ENCODE measurements around the gene TOB1.

Gene TOB1, protein sequence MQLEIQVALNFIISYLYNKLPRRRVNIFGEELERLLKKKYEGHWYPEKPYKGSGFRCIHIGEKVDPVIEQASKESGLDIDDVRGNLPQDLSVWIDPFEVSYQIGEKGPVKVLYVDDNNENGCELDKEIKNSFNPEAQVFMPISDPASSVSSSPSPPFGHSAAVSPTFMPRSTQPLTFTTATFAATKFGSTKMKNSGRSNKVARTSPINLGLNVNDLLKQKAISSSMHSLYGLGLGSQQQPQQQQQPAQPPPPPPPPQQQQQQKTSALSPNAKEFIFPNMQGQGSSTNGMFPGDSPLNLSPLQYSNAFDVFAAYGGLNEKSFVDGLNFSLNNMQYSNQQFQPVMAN

DNA sequence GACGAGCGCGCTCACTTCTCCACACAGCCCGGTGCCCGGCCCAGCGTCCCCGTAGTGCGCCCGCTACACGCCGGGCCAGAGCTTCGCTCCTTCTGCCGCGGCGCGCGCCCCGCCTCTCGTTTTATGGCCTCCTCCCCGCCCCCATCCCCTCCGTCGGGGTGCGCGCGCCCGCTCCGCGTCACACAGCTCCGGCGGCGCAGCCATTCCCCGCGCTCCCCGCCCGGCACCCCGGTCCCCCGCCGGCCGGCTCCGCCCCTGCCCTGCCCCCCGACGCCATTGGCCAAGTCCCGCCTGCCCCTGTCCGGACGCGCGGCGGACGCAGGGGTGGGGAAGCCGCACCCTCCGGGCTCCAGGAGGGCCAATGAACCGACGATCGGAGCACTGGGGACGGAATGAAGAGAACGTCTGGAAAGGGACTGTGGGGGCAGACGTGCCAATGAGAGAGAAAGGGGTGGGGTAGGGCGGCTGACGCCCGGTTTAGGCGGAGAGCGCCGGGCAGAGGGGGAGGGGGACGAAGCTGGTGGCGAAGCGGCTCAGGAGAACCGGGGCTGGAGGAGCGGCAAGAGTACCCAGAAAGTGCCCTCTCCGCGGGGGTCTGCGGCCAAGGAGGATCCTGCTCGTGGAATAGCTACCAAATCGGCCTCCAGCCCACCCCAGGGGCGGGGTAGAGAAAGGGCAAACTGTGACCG, at the start of gene TOB1:
TSS of gene TOB1 (minus strand) at position 94 of the 689 bp plus-strand sequence. CDS start 2,337 bp downstream, outside the sequence.
- H3K27me3 ChIP-seq (replicated peaks; ENCODE audit: control insufficient read depth, insufficient read depth, low read length): no peaks in the 10 kb centered on the region
- DNase-seq (ENCODE audit: extremely low read depth, insufficient read length): peak; percentile 99
- H3K36me3 ChIP-seq (ENCODE audit: control insufficient read depth, insufficient read depth, low read length): peaks cover 5% of the 10 kb centered on the region; the same call in 1 of the 2 replicates
- peak within 1 kb of the TSS; percentile 92 for H3K4me3 ChIP-seq (replicated peaks; ENCODE audit: low read depth, low read length)
- TF ChIP-seq, protein P1, sequence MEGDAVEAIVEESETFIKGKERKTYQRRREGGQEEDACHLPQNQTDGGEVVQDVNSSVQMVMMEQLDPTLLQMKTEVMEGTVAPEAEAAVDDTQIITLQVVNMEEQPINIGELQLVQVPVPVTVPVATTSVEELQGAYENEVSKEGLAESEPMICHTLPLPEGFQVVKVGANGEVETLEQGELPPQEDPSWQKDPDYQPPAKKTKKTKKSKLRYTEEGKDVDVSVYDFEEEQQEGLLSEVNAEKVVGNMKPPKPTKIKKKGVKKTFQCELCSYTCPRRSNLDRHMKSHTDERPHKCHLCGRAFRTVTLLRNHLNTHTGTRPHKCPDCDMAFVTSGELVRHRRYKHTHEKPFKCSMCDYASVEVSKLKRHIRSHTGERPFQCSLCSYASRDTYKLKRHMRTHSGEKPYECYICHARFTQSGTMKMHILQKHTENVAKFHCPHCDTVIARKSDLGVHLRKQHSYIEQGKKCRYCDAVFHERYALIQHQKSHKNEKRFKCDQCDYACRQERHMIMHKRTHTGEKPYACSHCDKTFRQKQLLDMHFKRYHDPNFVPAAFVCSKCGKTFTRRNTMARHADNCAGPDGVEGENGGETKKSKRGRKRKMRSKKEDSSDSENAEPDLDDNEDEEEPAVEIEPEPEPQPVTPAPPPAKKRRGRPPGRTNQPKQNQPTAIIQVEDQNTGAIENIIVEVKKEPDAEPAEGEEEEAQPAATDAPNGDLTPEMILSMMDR (IDR thresholded peaks at IDR 0.05; ENCODE audit: insufficient read depth, low read length, poor library complexity, severe bottlenecking): no peak

DNA sequence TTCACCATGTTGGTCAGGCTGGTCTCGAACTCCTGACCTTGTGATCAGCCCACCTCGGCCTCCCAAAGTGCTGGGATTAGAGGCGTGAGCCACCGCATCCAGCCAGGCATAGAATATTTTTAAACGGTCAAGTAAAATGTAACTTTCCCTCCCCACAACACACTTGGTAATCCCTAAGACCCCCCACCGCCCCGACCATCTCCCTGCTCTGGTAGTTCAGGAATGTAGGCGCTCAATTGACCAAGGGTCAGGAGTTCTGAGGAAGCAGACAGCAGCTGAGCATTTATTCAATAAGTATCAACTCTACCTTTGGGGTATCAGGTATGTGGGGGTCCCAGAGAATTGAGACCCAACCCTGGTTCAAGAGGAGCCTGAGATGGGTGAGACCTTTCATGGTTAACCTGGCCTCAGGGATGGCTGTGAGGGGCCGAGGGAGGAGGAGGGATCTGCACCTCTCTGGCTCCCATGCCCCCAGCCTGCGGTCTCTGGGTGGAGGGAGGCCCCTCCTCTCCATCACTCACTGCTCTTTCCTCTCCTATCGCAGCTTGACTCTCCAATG, 48.4 kb upstream of the TOB1 start:
- TF ChIP-seq, protein P1 (IDR thresholded peaks at IDR 0.05; ENCODE audit: insufficient read depth, low read length, poor library complexity, severe bottlenecking): no peak
- H3K36me3 ChIP-seq (ENCODE audit: control insufficient read depth, insufficient read depth, low read length): no peaks in the 10 kb centered on the region
- no peaks in the 10 kb centered on the region for H3K27me3 ChIP-seq (replicated peaks; ENCODE audit: control insufficient read depth, insufficient read depth, low read length)
- no peak overlapping the region for H3K4me3 ChIP-seq (replicated peaks; ENCODE audit: low read depth, low read length)
- no peak for DNase-seq (ENCODE audit: extremely low read depth, insufficient read length)

DNA sequence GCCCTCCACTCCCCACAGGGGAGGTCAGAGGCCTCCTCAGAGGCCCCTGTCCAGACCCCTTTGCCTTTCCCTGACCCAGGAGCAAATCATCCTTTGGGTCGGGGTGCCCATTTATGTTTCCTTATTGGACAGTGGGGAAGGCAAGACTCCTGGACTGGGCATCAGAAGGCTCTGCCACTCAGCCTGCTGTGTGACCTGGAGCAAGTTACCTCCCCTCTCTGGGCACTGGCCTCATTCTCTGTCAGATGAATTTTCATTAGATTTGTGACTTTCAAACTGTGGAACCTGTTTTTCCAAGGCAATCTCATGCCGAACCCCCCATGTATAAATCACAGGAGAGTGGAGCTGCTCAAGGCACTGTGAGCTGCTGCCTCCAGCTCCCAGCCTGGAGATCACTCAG, 47.0 kb upstream of the TOB1 start:
- no peak for DNase-seq (ENCODE audit: extremely low read depth, insufficient read length)
- no peaks in the 10 kb centered on the region for H3K27me3 ChIP-seq (replicated peaks; ENCODE audit: control insufficient read depth, insufficient read depth, low read length)
- H3K36me3 ChIP-seq (ENCODE audit: control insufficient read depth, insufficient read depth, low read length): no peaks in the 10 kb centered on the region
- TF ChIP-seq, protein P1 (IDR thresholded peaks at IDR 0.05; ENCODE audit: insufficient read depth, low read length, poor library complexity, severe bottlenecking): no peak
- no peak overlapping the region for H3K4me3 ChIP-seq (replicated peaks; ENCODE audit: low read depth, low read length)

DNA sequence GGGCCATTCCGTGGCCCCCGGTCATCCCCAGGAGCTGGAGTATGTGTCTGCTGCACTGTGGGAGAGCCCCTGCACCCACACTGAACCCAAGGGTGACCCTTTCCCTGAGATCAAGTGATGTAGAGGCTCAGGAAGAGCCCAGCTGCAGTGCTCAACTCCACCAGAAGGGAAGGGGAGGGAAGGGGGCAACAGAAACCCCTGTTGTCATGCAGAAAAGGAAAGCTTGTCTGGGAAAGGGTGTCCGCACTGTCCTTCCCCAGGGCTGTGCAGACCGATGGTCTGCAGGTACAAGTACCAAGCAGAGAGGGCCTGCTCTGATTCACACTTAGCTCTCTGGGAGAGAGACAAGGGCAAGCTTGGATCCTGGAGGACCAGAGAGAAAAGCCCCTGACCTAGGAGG, 45.7 kb upstream of the TOB1 start:
- DNase-seq (ENCODE audit: extremely low read depth, insufficient read length): no peak
- TF ChIP-seq, protein P1 (IDR thresholded peaks at IDR 0.05; ENCODE audit: insufficient read depth, low read length, poor library complexity, severe bottlenecking): no peak
- H3K4me3 ChIP-seq (replicated peaks; ENCODE audit: low read depth, low read length): no peak overlapping the region
- H3K36me3 ChIP-seq (ENCODE audit: control insufficient read depth, insufficient read depth, low read length): no peaks in the 10 kb centered on the region
- no peaks in the 10 kb centered on the region for H3K27me3 ChIP-seq (replicated peaks; ENCODE audit: control insufficient read depth, insufficient read depth, low read length)

DNA sequence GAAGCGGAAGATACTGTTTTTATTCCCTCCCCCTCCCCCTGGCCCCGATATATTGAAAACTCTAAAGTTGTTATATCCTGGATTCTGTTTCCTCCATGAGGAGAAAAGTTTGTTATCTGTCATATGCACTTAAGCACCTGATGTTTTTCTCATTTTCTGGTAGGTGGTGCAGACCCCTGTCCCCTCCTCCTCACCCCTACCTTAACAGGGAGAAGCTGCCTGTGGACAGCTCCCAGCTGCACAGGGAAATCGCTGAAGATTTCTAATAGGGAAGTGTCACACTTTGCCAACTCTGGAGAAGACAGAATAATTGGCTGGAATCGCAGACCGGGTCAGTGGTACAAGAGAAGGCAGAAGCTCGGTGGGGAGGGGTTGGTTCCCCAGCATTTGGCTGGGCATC, 45.3 kb upstream of the TOB1 start:
- TF ChIP-seq, protein P1 (IDR thresholded peaks at IDR 0.05; ENCODE audit: insufficient read depth, low read length, poor library complexity, severe bottlenecking): no peak
- DNase-seq (ENCODE audit: extremely low read depth, insufficient read length): no peak
- H3K36me3 ChIP-seq (ENCODE audit: control insufficient read depth, insufficient read depth, low read length): no peaks in the 10 kb centered on the region
- no peaks in the 10 kb centered on the region for H3K27me3 ChIP-seq (replicated peaks; ENCODE audit: control insufficient read depth, insufficient read depth, low read length)
- H3K4me3 ChIP-seq (replicated peaks; ENCODE audit: low read depth, low read length): no peak overlapping the region
